NB4 (cell line): ENCODE results near the gene TGFBR2.

Source experiments
- DNase-seq: peaks from one replicate; pipeline ENCODE4 v3.0.0; 2010; ENCODE audit warnings: low read depth
- H3K4me3 ChIP-seq: one replicate; pipeline ENCODE4 v1.5.1; 2011; ENCODE audit warnings: mild to moderate bottlenecking, low read depth, low read length, moderate library complexity
- CTCF ChIP-seq: IDR thresholded peaks from one replicate; pipeline ENCODE4 v1.5.1; 2012; ENCODE audit warnings: low read depth, low read length
- MAX ChIP-seq: IDR thresholded peaks from 2 replicates; pipeline ENCODE4 v1.6.1; 2011; ENCODE audit warnings: low read depth, low read length
- MYC ChIP-seq: IDR thresholded peaks from 2 replicates; pipeline ENCODE4 v1.6.1; 2011; ENCODE audit warnings: low read depth, low read length
- POLR2A ChIP-seq: IDR thresholded peaks from 2 replicates; pipeline ENCODE4 v1.6.1; 2011; ENCODE audit warnings: mild to moderate bottlenecking; ENCODE audit not compliant: insufficient read length; ENCODE audit errors: extremely low read depth

The TGFBR2 gene

GRCh38 chr3:30729936-30730335, 123.5 kb downstream of the TGFBR2 start:
- no peak overlapping the region for H3K4me3 ChIP-seq
- DNase-seq = no peak
- TF ChIP-seq MAX (no peak), MYC (no peak), CTCF (no peak), POLR2A (no peak)

GRCh38 chr3:30730967-30731366, 124.6 kb downstream of the TGFBR2 start:
- TF ChIP-seq MAX = no peak
- no peak for TF ChIP-seq MYC
- TF ChIP-seq POLR2A = no peak
- no peak for TF ChIP-seq CTCF
- no peak for DNase-seq
- H3K4me3 ChIP-seq = no peak overlapping the region

GRCh38 chr3:30733209-30733608, 126.8 kb downstream of the TGFBR2 start:
- TF ChIP-seq MYC (no peak), MAX (no peak)
- no peak for DNase-seq
- no peak overlapping the region for H3K4me3 ChIP-seq

- no peak for DNase-seq
- TF ChIP-seq MYC (no peak), CTCF (no peak), MAX (no peak), POLR2A (no peak)
- no peak overlapping the region for H3K4me3 ChIP-seq
Observed at GRCh38 chr3:30733696-30734095, 127.3 kb downstream of the TGFBR2 start.

- TF ChIP-seq CTCF (no peak), MYC (no peak), POLR2A (no peak), MAX (no peak)
- no peak overlapping the region for H3K4me3 ChIP-seq
- DNase-seq = no peak
Observed at GRCh38 chr3:30737743-30738499, 131.5 kb downstream of the TGFBR2 start.

- H3K4me3 ChIP-seq = no peak overlapping the region
- DNase-seq = no peak
- TF ChIP-seq POLR2A (no peak), CTCF (no peak), MYC (no peak), MAX (no peak)
Observed at GRCh38 chr3:30738605-30739004, 132.2 kb downstream of the TGFBR2 start.
